ENCODE results near the gene DLEC1. TPM values are rescaled to one million over a fixed set of nuclear protein-coding genes. Genes with fewer than 3 reads are reported as not detected.

The DLEC1 gene
- polyA plus RNA-seq, 1 experiment: 0.06 TPM

DNA sequence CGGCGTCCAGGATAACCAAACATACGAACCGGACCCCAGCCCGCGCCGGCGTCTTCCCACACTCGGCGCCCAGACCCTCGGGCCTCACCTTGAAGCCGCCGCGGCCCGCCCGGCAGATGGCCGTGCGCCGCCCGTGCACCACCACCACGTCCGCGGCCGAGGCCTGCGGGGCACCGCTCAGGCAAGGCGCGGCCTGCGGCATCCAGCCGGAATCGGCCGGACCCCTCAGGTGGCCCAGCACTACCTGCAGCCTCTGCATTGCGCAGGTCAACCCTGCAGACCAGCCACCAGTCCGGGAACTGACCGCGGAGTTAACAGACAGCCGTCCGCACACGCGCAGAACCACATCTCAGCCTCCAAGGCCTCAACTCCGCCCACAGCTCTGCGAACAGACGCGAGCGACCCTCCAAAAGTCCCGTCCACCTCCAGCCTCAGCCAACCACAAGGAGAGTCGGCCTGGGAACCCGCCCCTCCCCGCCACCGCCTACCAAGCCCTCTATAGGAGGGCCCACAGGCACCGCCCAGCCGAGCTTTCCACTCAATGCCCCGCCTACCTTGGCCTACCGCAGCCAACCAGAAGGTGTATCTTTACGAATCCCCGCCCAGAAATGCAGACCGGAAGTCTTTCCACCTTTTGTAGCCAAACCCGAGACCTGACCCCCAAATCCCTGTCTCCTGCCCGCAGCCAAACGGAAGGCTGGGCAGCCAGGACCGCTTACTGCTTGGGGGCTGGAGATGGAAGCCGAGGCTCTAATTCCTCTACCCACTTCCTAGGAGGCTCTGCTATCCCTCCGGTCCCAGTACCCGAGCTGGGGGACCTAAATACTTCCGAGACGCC is 98.0 kb downstream of the DLEC1 start, which contains the start of gene ACAA1:
Gene ACAA1, minus strand, starts transcription at position 351 of the 838 bp plus-strand sequence. Its CDS starts 92 bp downstream, at position 259.
- Histone ChIP-seq H3K27me3 (ENCODE audit: control insufficient read depth, insufficient read depth, low read length) (no peaks in the 10 kb centered on the region), H3K36me3 (ENCODE audit: control insufficient read depth, insufficient read depth, low read length) (peaks cover 19% of the 10 kb centered on the region), H3K4me3 (ENCODE audit: low read depth, low read length) (peak within 1 kb of the TSS; percentile 72)
- CTCF ChIA-PET: interaction anchor here (0.6 to 1.3 kb wide), 5 partner anchors 101 to 209 kb away, joined by 3 read pairs; no protein-coding TSS in a partner anchor
- POLR2A ChIA-PET: interaction anchor here (0.7 to 1.6 kb wide), 4 partner anchors 28 to 1057 kb away, joined by 3 to 7 read pairs (median 3); partner anchors contain the start of gene OXSR1
- TF ChIP-seq, protein P1, sequence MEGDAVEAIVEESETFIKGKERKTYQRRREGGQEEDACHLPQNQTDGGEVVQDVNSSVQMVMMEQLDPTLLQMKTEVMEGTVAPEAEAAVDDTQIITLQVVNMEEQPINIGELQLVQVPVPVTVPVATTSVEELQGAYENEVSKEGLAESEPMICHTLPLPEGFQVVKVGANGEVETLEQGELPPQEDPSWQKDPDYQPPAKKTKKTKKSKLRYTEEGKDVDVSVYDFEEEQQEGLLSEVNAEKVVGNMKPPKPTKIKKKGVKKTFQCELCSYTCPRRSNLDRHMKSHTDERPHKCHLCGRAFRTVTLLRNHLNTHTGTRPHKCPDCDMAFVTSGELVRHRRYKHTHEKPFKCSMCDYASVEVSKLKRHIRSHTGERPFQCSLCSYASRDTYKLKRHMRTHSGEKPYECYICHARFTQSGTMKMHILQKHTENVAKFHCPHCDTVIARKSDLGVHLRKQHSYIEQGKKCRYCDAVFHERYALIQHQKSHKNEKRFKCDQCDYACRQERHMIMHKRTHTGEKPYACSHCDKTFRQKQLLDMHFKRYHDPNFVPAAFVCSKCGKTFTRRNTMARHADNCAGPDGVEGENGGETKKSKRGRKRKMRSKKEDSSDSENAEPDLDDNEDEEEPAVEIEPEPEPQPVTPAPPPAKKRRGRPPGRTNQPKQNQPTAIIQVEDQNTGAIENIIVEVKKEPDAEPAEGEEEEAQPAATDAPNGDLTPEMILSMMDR (IDR thresholded peaks at IDR 0.05; ENCODE audit: insufficient read depth, low read depth, low read length): no peak
- peak; percentile 97 for DNase-seq (ENCODE audit: low read depth)

DNA sequence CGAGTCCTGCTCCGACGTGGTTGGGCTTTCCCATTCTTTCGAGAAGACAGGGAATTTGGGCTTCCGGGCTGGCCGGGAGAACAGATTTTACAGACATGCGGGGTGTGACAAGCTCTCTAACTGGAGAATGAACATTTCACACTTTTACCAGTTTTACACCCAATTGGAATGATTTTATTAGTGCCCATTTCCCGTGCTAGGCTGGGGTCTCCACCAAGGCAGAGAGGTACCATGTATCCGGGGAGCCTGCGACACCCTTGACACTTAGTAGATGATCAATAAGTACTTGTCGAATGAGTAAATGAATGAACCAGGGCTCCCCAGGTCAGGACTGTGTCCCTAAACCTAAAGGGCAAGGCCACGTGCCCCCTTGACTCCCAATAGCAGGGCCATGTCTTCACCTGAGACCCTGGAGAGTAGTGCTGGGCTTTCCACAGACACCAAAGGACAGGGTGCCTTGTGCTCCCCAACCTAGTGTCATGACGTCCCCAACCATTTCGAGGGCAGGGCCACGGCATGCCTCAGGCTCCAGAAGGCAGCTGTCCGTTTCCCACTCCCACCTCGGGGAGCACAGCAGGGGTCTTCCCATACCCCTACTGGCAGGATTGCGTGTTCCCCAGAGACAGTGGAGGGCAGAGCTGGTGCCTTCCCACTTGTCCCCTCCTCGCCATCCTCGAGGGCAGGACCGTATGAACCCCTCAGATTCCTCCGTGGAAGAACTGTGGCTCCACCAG is 98.8 kb downstream of the DLEC1 start:
- Histone ChIP-seq H3K36me3 (ENCODE audit: control insufficient read depth, insufficient read depth, low read length) (peaks cover 15% of the 10 kb centered on the region), H3K27me3 (ENCODE audit: control insufficient read depth, insufficient read depth, low read length) (no peaks in the 10 kb centered on the region), H3K4me3 (ENCODE audit: low read depth, low read length) (peak overlapping the region; percentile 83)
- ChIA-PET CTCF (interaction anchor here (0.6 to 1.3 kb wide), 3 partner anchors 100 to 182 kb away, joined by 3 read pairs; no protein-coding TSS in a partner anchor), POLR2A (interaction anchor here (1.6 kb wide), 1 partner anchor 27 kb away, joined by 7 read pairs; the partner anchor contains the start of gene OXSR1)
- DNase-seq (ENCODE audit: low read depth): no peak
- TF ChIP-seq, protein P1 (IDR thresholded peaks at IDR 0.05; ENCODE audit: insufficient read depth, low read depth, low read length): peak; percentile 30; the same call in 1 of the 2 replicates

DNA sequence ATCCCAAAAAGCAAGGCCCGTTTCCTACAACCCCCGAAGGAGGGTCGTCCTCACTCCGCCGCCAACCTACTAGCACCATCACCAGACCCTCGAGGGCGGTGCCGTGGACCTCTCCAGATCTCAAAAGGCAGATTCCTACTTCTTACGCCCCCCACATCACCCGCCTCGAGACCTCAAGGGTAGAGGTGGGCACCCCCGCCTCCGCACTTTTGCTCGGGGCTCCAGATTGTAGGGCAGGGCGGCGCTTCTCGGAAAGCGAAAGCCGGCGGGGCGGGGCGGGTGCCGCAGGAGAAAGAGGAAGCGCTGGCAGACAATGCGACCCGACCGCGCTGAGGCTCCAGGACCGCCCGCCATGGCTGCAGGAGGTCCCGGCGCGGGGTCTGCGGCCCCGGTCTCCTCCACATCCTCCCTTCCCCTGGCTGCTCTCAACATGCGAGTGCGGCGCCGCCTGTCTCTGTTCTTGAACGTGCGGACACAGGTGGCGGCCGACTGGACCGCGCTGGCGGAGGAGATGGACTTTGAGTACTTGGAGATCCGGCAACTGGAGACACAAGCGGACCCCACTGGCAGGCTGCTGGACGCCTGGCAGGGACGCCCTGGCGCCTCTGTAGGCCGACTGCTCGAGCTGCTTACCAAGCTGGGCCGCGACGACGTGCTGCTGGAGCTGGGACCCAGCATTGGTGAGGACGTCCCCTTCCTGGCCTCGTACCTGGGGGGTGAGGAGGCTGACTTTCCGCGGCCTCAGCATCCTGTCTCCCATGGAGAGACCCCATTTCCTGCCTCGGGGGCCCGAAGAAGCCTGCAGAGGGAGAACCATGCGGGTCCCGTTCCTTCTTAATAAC is 99.6 kb downstream of the DLEC1 start, which contains the start of gene MYD88:
Gene MYD88, plus strand, starts transcription at position 313 of the 842 bp plus-strand sequence. Its CDS starts 40 bp downstream, at position 353.
- ChIA-PET CTCF (interaction anchor here (0.6 to 1.4 kb wide), 2 partner anchors 135 to 159 kb away, joined by 3 read pairs; no protein-coding TSS in a partner anchor), POLR2A (no interaction called here)
- DNase-seq (ENCODE audit: low read depth): peak; percentile 8

DNA sequence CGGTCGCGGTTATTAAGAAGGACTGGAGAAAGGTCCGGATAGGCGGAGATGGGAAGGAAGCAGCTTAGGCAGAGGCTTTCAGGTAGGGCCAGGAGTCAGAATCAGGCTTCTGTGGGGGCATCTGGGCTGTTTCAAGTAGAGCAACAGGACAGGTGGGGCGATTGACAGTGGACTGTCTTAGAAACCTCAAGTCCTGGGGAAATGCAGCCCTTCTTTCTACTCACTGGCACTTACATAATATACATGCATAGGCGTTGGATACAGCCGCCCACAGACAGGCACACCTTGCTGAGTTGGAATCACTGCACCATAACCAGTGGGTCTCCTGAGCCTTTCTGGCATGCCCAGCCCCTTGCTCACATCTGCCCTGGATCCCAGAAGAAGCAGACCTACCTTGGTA is 100.2 kb downstream of the DLEC1 start:
- TF ChIP-seq, protein P1 (IDR thresholded peaks at IDR 0.05; ENCODE audit: insufficient read depth, low read depth, low read length): no peak
- CTCF ChIA-PET: interaction anchor here (0.6 to 1.4 kb wide), 3 partner anchors 14 to 159 kb away, joined by 3 read pairs; no protein-coding TSS in a partner anchor
- POLR2A ChIA-PET: no interaction called here

More for the DNA sequence above, 99.6 kb downstream of the DLEC1 start, which contains the start of gene MYD88:
- Histone ChIP-seq H3K36me3 (ENCODE audit: control insufficient read depth, insufficient read depth, low read length) (peaks cover 15% of the 10 kb centered on the region), H3K4me3 (ENCODE audit: low read depth, low read length) (peak within 1 kb of the TSS; percentile 83), H3K27me3 (ENCODE audit: control insufficient read depth, insufficient read depth, low read length) (no peaks in the 10 kb centered on the region)
- TF ChIP-seq, protein P1 (IDR thresholded peaks at IDR 0.05; ENCODE audit: insufficient read depth, low read depth, low read length): peak; percentile 21; the same call in 1 of the 2 replicates

More for the DNA sequence above, 100.2 kb downstream of the DLEC1 start:
- Histone ChIP-seq H3K27me3 (ENCODE audit: control insufficient read depth, insufficient read depth, low read length) (no peaks in the 10 kb centered on the region), H3K36me3 (ENCODE audit: control insufficient read depth, insufficient read depth, low read length) (peaks cover 13% of the 10 kb centered on the region), H3K4me3 (ENCODE audit: low read depth, low read length) (peak overlapping the region; percentile 83)
- DNase-seq (ENCODE audit: low read depth): no peak

All from BJ (cell line).